HFFc6 (cell line): ENCODE data around the gene ANKRD17. TPM values are rescaled to one million over a fixed set of nuclear protein-coding genes. Genes with fewer than 3 reads are reported as not detected.
A peak's percentile ranks its signal among the peaks of the same experiment; 100 is the strongest.
"Not testable (repeated sequence)": the region's sequence is repeated elsewhere in the genome, so short reads cannot be mapped to it uniquely, and the experiment has no call there.

Source experiments
- DNase-seq: peaks from one replicate; pipeline ENCODE4 v3.0.0-alpha.2; 2018
- H3K27ac Mint-ChIP-seq: 2 replicates; pipeline ENCODE4 v1.8.0; 2020; ENCODE audit warnings: mild to moderate bottlenecking, mixed read lengths
- H3K27me3 Mint-ChIP-seq: 2 replicates; pipeline ENCODE4 v1.8.0; 2021; ENCODE audit warnings: mild to moderate bottlenecking, moderate library complexity, mixed read lengths; ENCODE audit not compliant: insufficient read depth
- H3K36me3 Mint-ChIP-seq: 2 replicates; pipeline ENCODE4 v1.8.0; 2021; ENCODE audit warnings: low read depth, mixed read lengths
- H3K4me1 Mint-ChIP-seq: 2 replicates; pipeline ENCODE4 v1.8.0; 2020; ENCODE audit warnings: low read depth, mixed read lengths
- H3K4me3 Mint-ChIP-seq: 2 replicates; pipeline ENCODE4 v1.8.0; 2020; ENCODE audit warnings: mild to moderate bottlenecking, moderate library complexity, mixed read lengths
- H3K9me3 Mint-ChIP-seq: 2 replicates; pipeline ENCODE4 v1.8.0; 2020; ENCODE audit warnings: mild to moderate bottlenecking, mixed read lengths
- CTCF ChIP-seq: fragments of 200-600 bp; sonication (generic); IDR thresholded peaks from 2 replicates; pipeline ENCODE4 v1.5.0; 2021; ENCODE audit warnings: antibody characterized with exemption, mild to moderate bottlenecking
- long read RNA-seq: library from polyadenylated mRNA; unstranded; transcript quantifications from one replicate; pipeline ENCODE4 v2.0.0, GENCODE V29; 2019
- total RNA-seq, 6 experiments: library from RNA; stranded (reverse); fragmentation: NEBNext Ultra II Directional; extraction: Animal tissue kit (Norgen Biotek cat#: 25700); gene quantifications; 2 replicates in 1 of 6; 3 replicates in 5 of 6; pipeline ENCODE4 v1.2.3, GENCODE V29; 2021

Gene ANKRD17, protein sequence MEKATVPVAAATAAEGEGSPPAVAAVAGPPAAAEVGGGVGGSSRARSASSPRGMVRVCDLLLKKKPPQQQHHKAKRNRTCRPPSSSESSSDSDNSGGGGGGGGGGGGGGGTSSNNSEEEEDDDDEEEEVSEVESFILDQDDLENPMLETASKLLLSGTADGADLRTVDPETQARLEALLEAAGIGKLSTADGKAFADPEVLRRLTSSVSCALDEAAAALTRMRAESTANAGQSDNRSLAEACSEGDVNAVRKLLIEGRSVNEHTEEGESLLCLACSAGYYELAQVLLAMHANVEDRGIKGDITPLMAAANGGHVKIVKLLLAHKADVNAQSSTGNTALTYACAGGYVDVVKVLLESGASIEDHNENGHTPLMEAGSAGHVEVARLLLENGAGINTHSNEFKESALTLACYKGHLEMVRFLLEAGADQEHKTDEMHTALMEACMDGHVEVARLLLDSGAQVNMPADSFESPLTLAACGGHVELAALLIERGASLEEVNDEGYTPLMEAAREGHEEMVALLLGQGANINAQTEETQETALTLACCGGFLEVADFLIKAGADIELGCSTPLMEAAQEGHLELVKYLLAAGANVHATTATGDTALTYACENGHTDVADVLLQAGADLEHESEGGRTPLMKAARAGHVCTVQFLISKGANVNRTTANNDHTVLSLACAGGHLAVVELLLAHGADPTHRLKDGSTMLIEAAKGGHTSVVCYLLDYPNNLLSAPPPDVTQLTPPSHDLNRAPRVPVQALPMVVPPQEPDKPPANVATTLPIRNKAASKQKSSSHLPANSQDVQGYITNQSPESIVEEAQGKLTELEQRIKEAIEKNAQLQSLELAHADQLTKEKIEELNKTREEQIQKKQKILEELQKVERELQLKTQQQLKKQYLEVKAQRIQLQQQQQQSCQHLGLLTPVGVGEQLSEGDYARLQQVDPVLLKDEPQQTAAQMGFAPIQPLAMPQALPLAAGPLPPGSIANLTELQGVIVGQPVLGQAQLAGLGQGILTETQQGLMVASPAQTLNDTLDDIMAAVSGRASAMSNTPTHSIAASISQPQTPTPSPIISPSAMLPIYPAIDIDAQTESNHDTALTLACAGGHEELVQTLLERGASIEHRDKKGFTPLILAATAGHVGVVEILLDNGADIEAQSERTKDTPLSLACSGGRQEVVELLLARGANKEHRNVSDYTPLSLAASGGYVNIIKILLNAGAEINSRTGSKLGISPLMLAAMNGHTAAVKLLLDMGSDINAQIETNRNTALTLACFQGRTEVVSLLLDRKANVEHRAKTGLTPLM (N-terminal part only)
- total RNA-seq: 10 to 100 TPM; 51.7 to 61.0 (median 56.4) TPM
- long read RNA-seq, partial matches to known transcripts: 35 of 47 reads
- long read RNA-seq, other reads (novel, unspliced or antisense): 12 of 47 reads

DNA sequence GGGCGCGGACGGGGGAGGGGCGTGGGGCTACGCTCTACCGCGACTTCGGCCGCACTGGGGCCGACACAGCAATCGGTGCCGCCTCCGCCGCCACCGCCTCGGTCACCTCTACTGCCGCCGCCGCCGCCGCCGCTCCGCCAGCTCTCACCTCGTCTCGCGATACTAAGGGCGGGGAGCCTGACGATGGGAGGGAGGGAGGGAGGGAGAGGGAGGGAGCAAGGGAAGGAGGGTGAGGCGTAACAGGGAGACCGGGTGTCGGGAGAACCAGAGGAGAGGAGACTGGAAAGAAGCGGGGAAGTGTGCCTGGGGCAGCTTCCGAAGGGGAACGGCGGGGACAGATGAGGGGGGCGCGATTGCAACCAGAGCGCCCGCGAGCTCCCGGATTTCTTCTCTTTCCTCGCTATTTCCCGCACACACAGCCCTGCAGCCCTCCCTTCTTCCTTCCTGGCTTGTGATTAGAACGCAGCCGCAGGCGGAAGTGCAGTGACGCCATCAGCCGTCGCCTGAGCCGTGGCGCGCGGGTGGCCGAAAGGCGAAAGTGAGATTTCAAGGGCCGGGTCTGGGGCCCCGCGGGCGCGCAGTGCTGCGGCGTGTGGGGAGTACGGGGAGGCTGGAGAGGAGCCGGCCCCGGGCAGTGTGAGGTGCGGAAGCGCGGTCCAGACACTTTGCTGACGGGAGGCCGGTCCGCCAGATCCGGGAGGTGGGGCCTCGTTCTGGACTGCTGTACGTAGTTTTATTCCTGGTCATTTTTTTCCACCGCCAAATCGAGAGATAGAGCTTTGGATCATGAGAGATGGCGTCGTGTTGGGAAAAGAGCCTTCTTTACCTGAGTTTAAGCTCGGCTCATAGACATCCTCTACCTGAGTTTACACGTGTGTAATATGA lies at the start of gene ANKRD17:
Gene ANKRD17, minus strand, starts transcription at position 113 of the 885 bp plus-strand sequence. CDS start 130 bp downstream, outside the sequence.
- Mint-ChIP-seq H3K27ac (peak within 1 kb of the TSS; percentile 98), H3K9me3 (no peaks in the 10 kb centered on the region), H3K4me3 (peak within 1 kb of the TSS; percentile 94), H3K27me3 (no peaks in the 10 kb centered on the region), H3K4me1 (peaks cover 37% of the 10 kb centered on the region), H3K36me3 (peaks cover 15% of the 10 kb centered on the region)
- peak; percentile 22; the same call in 1 of the 2 replicates for TF ChIP-seq CTCF
- peak; percentile 91 for DNase-seq

GRCh38 chr4:73308286-73308685 lies 49.7 kb upstream of the ANKRD17 start:
- no peaks in the 10 kb centered on the region; the same call in 1 of the 2 replicates for H3K9me3 Mint-ChIP-seq
- H3K4me1 Mint-ChIP-seq: peaks cover 53% of the 10 kb centered on the region
- peak overlapping the region; percentile 35; the same call in 1 of the 2 replicates for H3K4me3 Mint-ChIP-seq
- no peaks in the 10 kb centered on the region for H3K27me3 Mint-ChIP-seq
- peak; percentile 71 for TF ChIP-seq CTCF
- peak; percentile 49 for DNase-seq
- peak overlapping the region; percentile 85 for H3K27ac Mint-ChIP-seq
- no peaks in the 10 kb centered on the region; the same call in 1 of the 2 replicates for H3K36me3 Mint-ChIP-seq

DNA sequence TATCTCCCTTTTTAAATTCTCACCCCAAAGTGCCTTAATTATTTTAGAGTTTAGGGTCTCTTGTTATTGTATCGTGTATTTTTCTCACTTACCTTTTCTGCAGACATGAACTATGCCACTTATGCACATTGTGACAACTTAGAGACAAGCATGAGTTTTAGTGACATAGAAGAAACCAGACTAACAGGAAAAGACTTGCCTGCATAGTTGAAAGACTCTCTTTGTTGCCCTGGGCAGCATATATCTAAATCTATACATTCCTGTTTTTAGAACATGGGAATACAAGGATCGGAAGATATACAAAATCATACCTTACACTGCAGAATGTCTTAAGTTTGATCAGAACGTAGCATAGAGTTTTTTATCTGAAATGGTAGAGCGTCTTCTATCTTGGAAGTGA lies 45.1 kb upstream of the ANKRD17 start:
- no peak overlapping the region for H3K27ac Mint-ChIP-seq
- H3K36me3 Mint-ChIP-seq: no peaks in the 10 kb centered on the region
- H3K27me3 Mint-ChIP-seq: no peaks in the 10 kb centered on the region
- H3K4me1 Mint-ChIP-seq: peaks cover 18% of the 10 kb centered on the region
- H3K9me3 Mint-ChIP-seq: no peaks in the 10 kb centered on the region
- no peak for DNase-seq
- no peak overlapping the region for H3K4me3 Mint-ChIP-seq
- TF ChIP-seq CTCF: no peak

DNA sequence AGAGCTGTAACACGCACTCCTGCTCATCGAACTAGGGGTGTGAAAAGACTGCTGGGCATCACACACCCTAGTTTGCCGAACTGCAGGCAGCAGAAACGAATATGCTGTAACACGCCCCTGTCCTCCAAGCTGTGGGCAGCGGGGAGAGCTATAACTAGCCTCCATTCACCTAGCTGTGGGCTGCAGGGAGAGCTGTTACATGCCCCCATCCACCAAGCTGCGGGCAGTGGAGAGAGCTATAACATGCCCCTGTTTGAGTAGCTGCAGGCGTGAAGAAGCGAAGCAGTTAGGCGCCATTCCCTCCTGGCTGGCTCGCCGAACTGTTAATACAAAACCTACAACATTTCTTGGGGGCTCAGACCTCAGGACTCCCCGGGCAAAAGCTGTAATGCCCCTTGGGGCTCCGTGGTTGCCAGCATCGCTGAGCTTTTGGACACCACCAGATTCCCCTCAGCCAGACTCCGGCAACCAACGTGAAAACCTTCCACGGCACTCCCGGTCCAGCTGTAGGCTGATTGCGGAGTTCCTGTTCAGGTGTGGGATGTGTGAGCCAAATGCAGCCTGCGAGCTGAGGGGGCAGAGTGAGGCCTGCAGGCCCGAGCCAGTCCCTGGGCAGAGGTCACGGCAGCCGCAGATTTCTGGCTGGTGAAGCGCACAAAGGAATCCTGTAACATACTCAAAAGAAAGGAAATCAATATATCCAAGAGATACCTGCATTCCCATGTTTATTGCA lies 41.1 kb upstream of the ANKRD17 start:
- no peak for DNase-seq
- Mint-ChIP-seq H3K27me3 (peaks cover 3% of the 10 kb centered on the region; the same call in 1 of the 2 replicates), H3K27ac (no peak overlapping the region), H3K9me3 (no peaks in the 10 kb centered on the region), H3K4me3 (no peak overlapping the region), H3K4me1 (no peaks in the 10 kb centered on the region), H3K36me3 (no peaks in the 10 kb centered on the region)
- no peak for TF ChIP-seq CTCF

DNA sequence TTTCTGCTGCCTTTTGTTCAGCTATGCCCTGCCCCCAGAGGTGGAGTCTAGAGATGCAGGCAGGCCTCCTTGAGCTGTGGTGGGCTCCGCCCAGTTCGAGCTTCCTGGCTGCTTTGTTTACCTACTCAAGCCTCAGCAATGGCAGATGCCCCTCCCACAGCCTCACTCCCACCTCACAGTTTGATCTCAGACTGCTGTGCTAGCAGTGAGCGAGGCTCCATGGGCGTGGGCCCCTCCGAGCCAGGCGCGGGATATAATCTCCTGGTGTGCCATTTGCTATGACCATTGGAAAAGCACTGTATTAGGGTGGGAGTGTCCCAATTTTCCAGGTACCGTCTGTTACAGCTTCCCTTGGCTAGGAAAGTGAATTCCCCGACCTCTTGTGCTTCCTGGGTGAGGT lies 34.1 kb upstream of the ANKRD17 start:
- DNase-seq, H3K27me3 Mint-ChIP-seq, H3K4me3 Mint-ChIP-seq, H3K9me3 Mint-ChIP-seq, H3K27ac Mint-ChIP-seq, H3K36me3 Mint-ChIP-seq, H3K4me1 Mint-ChIP-seq: not testable (repeated sequence)
